HUES64 (cell line): ENCODE measurements around the gene DPF3.

ENCODE experiments used
- H3K27ac ChIP-seq: 2 replicates; pipeline ENCODE4 v1.7.0; 2013; ENCODE audit warnings: low read depth, low read length, inconsistent platforms
- H3K27me3 ChIP-seq: 2 replicates; pipeline ENCODE4 v1.6.1; 2013; ENCODE audit warnings: mild to moderate bottlenecking, low read length; ENCODE audit not compliant: insufficient read depth
- H3K36me3 ChIP-seq: 2 replicates; pipeline ENCODE4 v1.6.1; 2013; ENCODE audit warnings: mild to moderate bottlenecking, low read length; ENCODE audit not compliant: insufficient read depth
- H3K4me1 ChIP-seq: 2 replicates; pipeline ENCODE4 v1.6.1; 2013; ENCODE audit warnings: mild to moderate bottlenecking, low read length, moderate library complexity; ENCODE audit not compliant: insufficient read depth
- H3K4me3 ChIP-seq: 2 replicates; pipeline ENCODE4 v1.5.1; 2013; ENCODE audit warnings: mild to moderate bottlenecking, low read length, moderate library complexity
- H3K9ac ChIP-seq: 2 replicates; pipeline ENCODE4 v1.6.1; 2013; ENCODE audit warnings: mild to moderate bottlenecking, low read depth, low read length
- H3K9me3 ChIP-seq: 2 replicates; pipeline ENCODE4 v1.6.1; 2013; ENCODE audit warnings: low read depth, low read length; ENCODE audit not compliant: insufficient read depth
- WGBS: fragments of 150-250, 120-280 bp; methylation state at CpG from one replicate; pipeline ENCODE4 v1.1.7; 2013; ENCODE audit warnings: missing lambda C conversion rate; 5-methylcytosine and 5-hydroxymethylcytosine counted together

The DPF3 gene

DNA sequence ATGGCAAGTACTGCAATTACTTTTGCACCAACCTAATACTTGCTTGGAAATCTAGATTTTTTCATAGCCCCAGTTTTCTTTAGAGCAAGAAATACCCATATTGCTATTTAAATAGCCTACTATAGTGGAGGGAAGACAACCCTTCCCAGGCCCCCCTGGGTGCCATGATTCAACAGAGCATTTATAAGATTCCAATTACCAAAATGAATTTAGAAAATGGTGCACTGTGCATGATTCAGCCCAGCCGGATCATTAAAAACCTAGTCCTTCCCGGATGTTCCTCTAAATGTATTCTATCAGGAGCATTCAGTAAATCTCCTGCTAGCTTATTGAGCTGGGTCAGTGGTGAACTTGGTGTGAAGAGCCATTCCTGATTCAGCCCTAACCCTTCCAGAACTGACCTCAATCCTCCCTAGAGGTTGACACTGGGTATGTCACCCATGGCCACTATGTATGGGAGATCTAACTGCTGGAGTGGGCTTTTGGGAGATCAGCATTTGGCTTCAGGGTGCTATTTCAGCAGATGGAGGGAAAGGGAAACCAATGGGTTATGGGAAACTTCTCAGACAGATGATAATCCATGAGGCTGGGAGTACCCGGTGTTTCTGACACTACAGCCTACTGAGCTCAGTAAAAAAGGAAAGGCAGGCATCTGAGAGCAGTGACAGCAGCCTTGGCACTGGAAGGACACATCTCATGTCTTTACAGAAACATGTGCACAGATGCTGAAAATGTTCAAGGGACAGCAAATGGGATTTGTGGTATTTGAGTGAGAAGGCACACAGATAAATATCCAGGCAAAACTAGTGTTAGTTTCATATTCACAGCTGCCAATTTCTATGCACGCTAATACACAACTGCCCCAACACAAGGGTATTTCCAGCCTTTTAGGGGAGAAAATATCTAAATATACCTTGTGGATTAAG lies 258.9 kb downstream of the DPF3 start:
- H3K9ac ChIP-seq: no peak overlapping the region

DNA sequence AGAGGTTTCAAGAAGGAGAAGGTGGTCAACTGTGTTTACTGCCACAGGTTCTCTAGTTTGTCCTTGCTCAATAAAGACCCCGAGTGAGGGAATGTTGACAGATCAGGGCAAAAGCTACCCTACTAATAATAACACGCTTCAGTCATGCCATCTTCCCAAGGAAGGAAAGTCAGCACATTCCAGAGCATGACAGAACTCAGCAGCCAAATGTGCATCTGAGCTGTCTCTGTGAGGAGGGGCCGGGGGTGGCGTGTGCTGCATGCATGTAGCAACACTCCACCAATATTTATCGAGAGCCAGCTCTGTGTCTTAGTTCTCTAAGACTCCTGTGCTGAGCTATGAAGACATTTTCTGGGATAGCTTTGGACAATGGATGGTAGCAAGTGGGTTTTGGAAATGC lies 260.4 kb downstream of the DPF3 start:
- Histone ChIP-seq H3K4me3 (no peak overlapping the region), H3K27me3 (no peaks in the 10 kb centered on the region), H3K36me3 (no peaks in the 10 kb centered on the region), H3K9me3 (no peaks in the 10 kb centered on the region), H3K9ac (no peak overlapping the region), H3K4me1 (no peaks in the 10 kb centered on the region), H3K27ac (no peak overlapping the region)
- WGBS: 95% methylated on average over 5 of the region's 5 CpGs

More for the DNA sequence above, 258.9 kb downstream of the DPF3 start:
- Histone ChIP-seq H3K9me3 (peaks cover 7% of the 10 kb centered on the region; the same call in 1 of the 2 replicates), H3K27me3 (no peaks in the 10 kb centered on the region), H3K4me1 (no peaks in the 10 kb centered on the region), H3K4me3 (no peak overlapping the region), H3K36me3 (no peaks in the 10 kb centered on the region), H3K27ac (no peak overlapping the region)
- 95% methylated on average over 4 of the region's 4 CpGs for WGBS

DNA sequence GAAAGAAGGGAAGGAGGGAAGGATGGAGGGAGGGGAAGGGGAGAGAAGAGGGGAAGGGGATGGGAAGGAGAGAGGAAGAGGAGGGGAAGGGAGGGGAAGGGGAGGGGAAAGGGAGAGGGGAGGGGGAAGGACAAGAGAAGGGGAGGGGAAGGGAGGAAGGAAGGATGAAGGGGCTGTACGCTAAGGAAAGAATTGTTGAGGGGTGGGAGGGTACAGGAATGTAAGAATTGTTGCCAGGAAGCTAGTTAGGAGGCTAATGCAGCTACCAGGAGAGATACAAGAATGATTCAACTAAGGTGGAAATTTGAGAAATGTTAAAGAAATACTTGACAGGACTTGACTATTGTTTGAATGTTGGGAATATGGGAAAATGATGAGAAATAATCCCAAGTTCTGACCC lies 261.2 kb downstream of the DPF3 start:
- H3K36me3 ChIP-seq: no peaks in the 10 kb centered on the region
- H3K9ac ChIP-seq: no peak overlapping the region
- H3K27me3 ChIP-seq: no peaks in the 10 kb centered on the region
- H3K27ac ChIP-seq: no peak overlapping the region
- no peak overlapping the region for H3K4me3 ChIP-seq
- 74% methylated on average over 1 of the region's 1 CpG for WGBS
- no peaks in the 10 kb centered on the region for H3K9me3 ChIP-seq
- no peaks in the 10 kb centered on the region for H3K4me1 ChIP-seq

DNA sequence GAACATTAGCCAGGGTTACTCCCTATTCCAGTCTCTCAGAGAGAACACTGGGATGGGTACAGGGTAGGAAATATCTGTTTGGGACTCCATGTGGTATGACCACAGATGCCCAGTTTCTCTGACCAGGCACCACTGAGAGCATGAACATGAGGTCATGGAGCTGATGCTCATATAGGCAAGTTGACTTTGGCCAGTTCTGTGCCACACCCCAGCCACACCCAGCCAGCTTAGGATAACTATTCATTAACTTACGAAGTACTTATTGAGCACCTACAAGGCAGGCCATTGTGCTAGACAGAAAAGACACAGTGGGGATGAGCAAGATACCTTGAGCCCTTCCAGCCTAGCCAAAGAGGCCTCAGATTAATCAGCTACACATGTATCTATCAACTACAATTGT lies 262.5 kb downstream of the DPF3 start:
- H3K4me1 ChIP-seq: no peaks in the 10 kb centered on the region
- peaks cover 12% of the 10 kb centered on the region; the same call in 1 of the 2 replicates for H3K9me3 ChIP-seq
- no peak overlapping the region for H3K4me3 ChIP-seq
- 95% methylated on average over 1 of the region's 1 CpG for WGBS
- no peak overlapping the region for H3K27ac ChIP-seq
- no peaks in the 10 kb centered on the region for H3K27me3 ChIP-seq
- H3K36me3 ChIP-seq: no peaks in the 10 kb centered on the region
- no peak overlapping the region for H3K9ac ChIP-seq

DNA sequence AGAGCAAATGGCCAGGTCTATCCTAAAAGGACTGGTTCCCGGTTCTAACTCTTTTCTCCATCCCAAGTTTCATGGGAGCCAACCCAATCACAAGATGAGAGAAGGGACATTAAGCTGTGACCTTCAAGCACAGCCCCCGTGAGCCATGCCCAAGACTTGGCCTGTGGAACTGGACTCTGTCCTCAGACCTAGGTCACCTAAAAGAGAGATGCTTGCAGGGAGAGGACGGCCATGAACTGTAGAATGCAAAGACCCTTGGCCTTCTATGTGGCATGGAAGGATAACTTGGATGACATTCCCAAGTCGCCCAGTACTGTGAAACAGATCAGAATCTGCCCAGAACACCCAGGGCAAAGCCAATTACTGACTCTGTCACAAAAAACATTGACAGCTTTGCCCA lies 263.5 kb downstream of the DPF3 start:
- H3K27me3 ChIP-seq: no peaks in the 10 kb centered on the region
- no peak overlapping the region for H3K27ac ChIP-seq
- H3K36me3 ChIP-seq: no peaks in the 10 kb centered on the region
- H3K9me3 ChIP-seq: peaks cover 15% of the 10 kb centered on the region; the same call in 1 of the 2 replicates
- H3K4me1 ChIP-seq: no peaks in the 10 kb centered on the region
- H3K4me3 ChIP-seq: no peak overlapping the region
- 93% methylated on average over 4 of the region's 4 CpGs for WGBS
- H3K9ac ChIP-seq: no peak overlapping the region

GRCh38 chr14:72629534-72629933 lies 264.4 kb downstream of the DPF3 start:
- no peaks in the 10 kb centered on the region for H3K36me3 ChIP-seq
- H3K27ac ChIP-seq: no peak overlapping the region
- H3K9me3 ChIP-seq: peaks cover 15% of the 10 kb centered on the region; the same call in 1 of the 2 replicates
- no peaks in the 10 kb centered on the region for H3K27me3 ChIP-seq
- no peak overlapping the region for H3K9ac ChIP-seq
- H3K4me3 ChIP-seq: no peak overlapping the region
- 94% methylated on average over 2 of the region's 2 CpGs for WGBS
- H3K4me1 ChIP-seq: no peaks in the 10 kb centered on the region

DNA sequence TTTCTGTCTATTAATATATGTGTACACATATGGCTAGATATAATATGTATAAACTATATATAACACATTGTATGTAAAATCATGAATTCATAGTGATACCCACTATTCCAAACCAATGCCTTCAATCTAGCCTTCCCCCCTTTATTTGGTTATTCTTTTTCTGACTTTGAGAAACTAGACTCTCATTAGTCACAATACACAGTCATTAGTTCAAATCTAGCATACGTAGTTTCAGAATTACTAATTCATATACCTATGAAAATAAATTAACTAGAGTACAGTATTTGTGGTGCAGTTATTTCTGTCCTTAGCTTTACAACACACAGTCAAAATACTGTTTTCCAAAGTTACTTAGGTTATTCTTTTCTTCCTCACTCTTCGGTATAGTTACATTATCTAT lies 268.2 kb downstream of the DPF3 start:
- no CpG with 5 or more reads among the region's 2 CpGs for WGBS
- Histone ChIP-seq H3K27ac (no peak overlapping the region), H3K27me3 (no peaks in the 10 kb centered on the region), H3K4me1 (peaks cover 9% of the 10 kb centered on the region), H3K36me3 (no peaks in the 10 kb centered on the region), H3K9ac (no peak overlapping the region), H3K4me3 (no peak overlapping the region), H3K9me3 (peaks cover 22% of the 10 kb centered on the region; the same call in 1 of the 2 replicates)

DNA sequence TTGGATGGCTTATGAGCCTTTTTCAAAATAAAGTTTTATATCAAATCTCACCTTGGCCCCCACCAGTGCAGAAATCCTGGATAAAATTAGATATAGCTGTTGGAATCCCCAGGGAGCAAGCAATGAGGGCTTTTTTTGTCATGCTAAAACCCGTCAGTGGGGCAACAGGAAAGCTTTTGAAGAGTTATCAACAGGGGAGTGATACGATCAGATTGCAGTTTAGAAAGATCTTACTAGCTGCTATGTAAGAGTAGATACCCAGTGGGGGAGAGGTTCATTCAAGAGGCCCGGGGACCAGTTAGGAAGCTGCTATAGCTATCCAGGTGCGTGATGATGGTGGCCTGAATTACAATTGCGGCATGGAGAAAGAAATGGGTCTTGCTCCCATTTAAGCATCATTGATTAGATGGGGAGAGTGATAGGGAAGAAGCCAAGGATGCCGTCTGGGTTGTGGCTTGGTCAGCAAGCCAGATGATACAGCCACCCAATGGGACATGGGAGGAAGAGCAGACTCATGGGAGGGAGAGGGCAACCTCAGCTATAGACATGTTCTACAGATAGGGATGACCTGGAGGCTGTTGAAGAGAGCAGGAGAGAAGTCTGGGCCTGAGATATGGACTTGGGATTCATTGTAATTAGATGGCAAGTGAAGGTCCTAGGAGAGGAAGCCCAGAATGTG lies 272.4 kb downstream of the DPF3 start:
- Histone ChIP-seq H3K9ac (no peak overlapping the region), H3K9me3 (peaks cover 11% of the 10 kb centered on the region; the same call in 1 of the 2 replicates), H3K4me3 (no peak overlapping the region), H3K36me3 (no peaks in the 10 kb centered on the region), H3K27me3 (no peaks in the 10 kb centered on the region), H3K27ac (no peak overlapping the region), H3K4me1 (peaks cover 23% of the 10 kb centered on the region)
- 42% methylated on average over 6 of the region's 6 CpGs for WGBS

GRCh38 chr14:72619881-72620280 lies 274.0 kb downstream of the DPF3 start:
- 95% methylated on average over 10 of the region's 10 CpGs for WGBS
- no peaks in the 10 kb centered on the region for H3K27me3 ChIP-seq
- no peaks in the 10 kb centered on the region for H3K36me3 ChIP-seq
- no peak overlapping the region for H3K9ac ChIP-seq
- peaks cover 23% of the 10 kb centered on the region for H3K4me1 ChIP-seq
- peaks cover 7% of the 10 kb centered on the region; the same call in 1 of the 2 replicates for H3K9me3 ChIP-seq
- no peak overlapping the region for H3K27ac ChIP-seq
- H3K4me3 ChIP-seq: no peak overlapping the region

DNA sequence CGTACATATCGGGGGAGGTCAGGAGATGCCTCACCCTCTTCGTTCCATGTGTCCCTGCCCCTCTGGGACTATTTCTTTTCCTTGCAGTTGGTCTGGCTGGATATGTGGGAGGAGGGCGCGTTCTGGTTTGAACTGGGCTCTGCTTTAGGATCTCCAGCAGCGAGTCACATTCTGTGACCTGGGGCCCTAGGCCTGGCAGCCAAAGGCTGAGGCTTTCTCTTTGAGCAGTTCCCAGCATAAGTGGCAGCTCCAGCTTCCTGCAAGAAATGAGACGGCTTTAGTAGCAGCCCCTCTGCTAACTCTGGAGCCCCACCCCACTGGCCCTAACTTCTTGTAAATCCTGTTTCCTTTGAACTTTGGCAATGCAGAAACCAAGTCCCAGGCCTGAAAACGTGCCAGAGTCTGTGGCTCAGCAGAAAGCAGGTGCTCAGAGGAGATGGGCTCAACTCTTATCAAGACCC lies 274.8 kb downstream of the DPF3 start:
- H3K27ac ChIP-seq: no peak overlapping the region
- H3K4me1 ChIP-seq: peaks cover 23% of the 10 kb centered on the region
- no peaks in the 10 kb centered on the region for H3K36me3 ChIP-seq
- no peak overlapping the region for H3K9ac ChIP-seq
- H3K4me3 ChIP-seq: no peak overlapping the region
- H3K27me3 ChIP-seq: no peaks in the 10 kb centered on the region
- 85% methylated on average over 8 of the region's 8 CpGs for WGBS
- peaks cover 7% of the 10 kb centered on the region; the same call in 1 of the 2 replicates for H3K9me3 ChIP-seq

- no peak overlapping the region for H3K9ac ChIP-seq
- H3K4me1 ChIP-seq: peaks cover 23% of the 10 kb centered on the region
- H3K27ac ChIP-seq: no peak overlapping the region
- 95% methylated on average over 7 of the region's 7 CpGs for WGBS
- H3K9me3 ChIP-seq: peaks cover 3% of the 10 kb centered on the region; the same call in 1 of the 2 replicates
- H3K36me3 ChIP-seq: no peaks in the 10 kb centered on the region
- H3K27me3 ChIP-seq: no peaks in the 10 kb centered on the region
- H3K4me3 ChIP-seq: no peak overlapping the region
These were observed 275.5 kb downstream of the DPF3 start for GRCh38 chr14:72618424-72618823.
